GM12872 (cell line): ENCODE data around the gene REEP1.

Experiments used
- CTCF ChIP-seq: IDR thresholded peaks from 3 replicates; pipeline ENCODE4 v1.5.1; 2011; ENCODE audit warnings: low read depth, mild to moderate bottlenecking, low read length, moderate library complexity; ENCODE audit not compliant: insufficient read depth

The REEP1 gene

GRCh38 chr2:86313341-86313740 is 24.1 kb downstream of the REEP1 start:
- no peak for TF ChIP-seq CTCF

- TF ChIP-seq CTCF = no peak
These were observed 25.5 kb downstream of the REEP1 start for GRCh38 chr2:86311879-86312278.

GRCh38 chr2:86309966-86310365 is 27.5 kb downstream of the REEP1 start:
- 0 out of 3 replicates have a peak, but pooled peaks have one; percentile 3 for TF ChIP-seq CTCF

GRCh38 chr2:86308984-86309695 is 28.3 kb downstream of the REEP1 start:
- TF ChIP-seq CTCF = no peak

- no peak for TF ChIP-seq CTCF
These were observed 29.1 kb downstream of the REEP1 start for GRCh38 chr2:86308356-86308755.

GRCh38 chr2:86307431-86307830 is 30.0 kb downstream of the REEP1 start:
- no peak for TF ChIP-seq CTCF

GRCh38 chr2:86305915-86306254 is 31.5 kb downstream of the REEP1 start:
- no peak for TF ChIP-seq CTCF
